DOHH2 (cell line): ENCODE measurements around the gene TTC27.

Experiments used
- H3F3A ChIP-seq: fragments of 200-600 bp; sonication (generic), shearing (Covaris generic); 2 replicates; pipeline ENCODE4 v1.6.0; 2016; ENCODE audit warnings: antibody characterized with exemption, mild to moderate bottlenecking; ENCODE audit not compliant: control insufficient read depth, insufficient read depth
- H3K27ac ChIP-seq: fragments of 200-600 bp; sonication (generic); 2 replicates; pipeline ENCODE4 v1.5.1; 2014; ENCODE audit warnings: low read depth, mild to moderate bottlenecking, low read length, moderate library complexity
- H3K27me3 ChIP-seq: fragments of 200-600 bp; sonication (generic); 2 replicates; pipeline ENCODE4 v1.6.1; 2014; ENCODE audit warnings: mild to moderate bottlenecking, low read length, mixed read lengths; ENCODE audit not compliant: control insufficient read depth
- H3K36me3 ChIP-seq: fragments of 200-600 bp; sonication (generic); 2 replicates; pipeline ENCODE4 v1.6.1; 2014; ENCODE audit warnings: mild to moderate bottlenecking, low read length, moderate library complexity, mixed read lengths; ENCODE audit not compliant: control insufficient read depth
- H3K4me1 ChIP-seq: fragments of 200-600 bp; sonication (generic); 2 replicates; pipeline ENCODE4 v1.6.1; 2014; ENCODE audit warnings: mild to moderate bottlenecking, low read length, mixed read lengths; ENCODE audit not compliant: control insufficient read depth
- H3K4me2 ChIP-seq: fragments of 200-600 bp; sonication (generic); 2 replicates; pipeline ENCODE4 v1.6.0; 2014; ENCODE audit warnings: mild to moderate bottlenecking, low read length, moderate library complexity
- H3K4me3 ChIP-seq: fragments of 200-600 bp; sonication (generic); 2 replicates; pipeline ENCODE4 v1.5.1; 2014; ENCODE audit warnings: mild to moderate bottlenecking, low read length, mixed read lengths
- H3K79me2 ChIP-seq: fragments of 200-600 bp; sonication (generic); 2 replicates; pipeline ENCODE4 v1.6.1; 2014; ENCODE audit warnings: mild to moderate bottlenecking, low read length, mixed read lengths; ENCODE audit not compliant: control insufficient read depth
- H3K9me2 ChIP-seq: fragments of 200-600 bp; sonication (generic); replicated peaks from 2 replicates; pipeline ENCODE4 v1.6.1; 2014; ENCODE audit warnings: mild to moderate bottlenecking, low read length, mixed read lengths; ENCODE audit not compliant: control insufficient read depth
- H3K9me3 ChIP-seq: fragments of 200-600 bp; sonication (generic); 2 replicates; pipeline ENCODE4 v1.6.1; 2014; ENCODE audit warnings: antibody characterized with exemption, low read length, mixed read lengths; ENCODE audit not compliant: control insufficient read depth, insufficient read depth
- H4K20me1 ChIP-seq: fragments of 200-600 bp; sonication (generic); 2 replicates; pipeline ENCODE4 v1.6.0; 2014; ENCODE audit warnings: low read depth, mild to moderate bottlenecking, antibody characterized with exemption, low read length, moderate library complexity; ENCODE audit not compliant: control insufficient read depth, insufficient read depth
- EZH2phosphoT487 ChIP-seq: fragments of 200-600 bp; sonication (generic); IDR thresholded peaks from 2 replicates; pipeline ENCODE4 v1.6.1; 2017; ENCODE audit warnings: borderline replicate concordance, mild to moderate bottlenecking, antibody characterized with exemption, low read length, moderate library complexity, mixed read lengths
- TF ChIP-seq, protein P1 (sequence below): fragments of 200-600 bp; sonication (generic); IDR thresholded peaks from one replicate; pipeline ENCODE4 v1.5.1; 2014; ENCODE audit warnings: antibody characterized with exemption, mild to moderate bottlenecking, low read depth, low read length; ENCODE audit not compliant: poor library complexity, severe bottlenecking

Gene TTC27

DNA sequence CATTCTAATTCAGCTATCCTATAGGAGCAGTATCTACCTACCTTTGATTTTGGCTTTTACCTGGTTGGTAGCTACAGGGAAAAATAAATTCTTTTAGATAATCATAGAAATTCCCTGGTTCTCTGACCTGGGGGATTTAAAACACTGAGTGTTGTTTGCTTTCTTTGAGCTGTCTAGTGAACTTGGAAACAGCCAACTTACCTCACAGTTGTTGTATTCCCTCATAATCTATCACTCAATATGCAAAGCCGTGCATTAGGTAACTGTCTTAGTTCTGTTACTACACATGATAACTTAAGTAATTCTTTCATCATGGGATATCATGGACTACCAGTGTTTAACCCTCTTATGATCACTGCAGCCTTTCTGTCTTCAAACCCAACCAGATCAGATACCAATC lies 127.8 kb downstream of the TTC27 start:
- no peak for TF ChIP-seq EZH2phosphoT487
- TF ChIP-seq, protein P1, sequence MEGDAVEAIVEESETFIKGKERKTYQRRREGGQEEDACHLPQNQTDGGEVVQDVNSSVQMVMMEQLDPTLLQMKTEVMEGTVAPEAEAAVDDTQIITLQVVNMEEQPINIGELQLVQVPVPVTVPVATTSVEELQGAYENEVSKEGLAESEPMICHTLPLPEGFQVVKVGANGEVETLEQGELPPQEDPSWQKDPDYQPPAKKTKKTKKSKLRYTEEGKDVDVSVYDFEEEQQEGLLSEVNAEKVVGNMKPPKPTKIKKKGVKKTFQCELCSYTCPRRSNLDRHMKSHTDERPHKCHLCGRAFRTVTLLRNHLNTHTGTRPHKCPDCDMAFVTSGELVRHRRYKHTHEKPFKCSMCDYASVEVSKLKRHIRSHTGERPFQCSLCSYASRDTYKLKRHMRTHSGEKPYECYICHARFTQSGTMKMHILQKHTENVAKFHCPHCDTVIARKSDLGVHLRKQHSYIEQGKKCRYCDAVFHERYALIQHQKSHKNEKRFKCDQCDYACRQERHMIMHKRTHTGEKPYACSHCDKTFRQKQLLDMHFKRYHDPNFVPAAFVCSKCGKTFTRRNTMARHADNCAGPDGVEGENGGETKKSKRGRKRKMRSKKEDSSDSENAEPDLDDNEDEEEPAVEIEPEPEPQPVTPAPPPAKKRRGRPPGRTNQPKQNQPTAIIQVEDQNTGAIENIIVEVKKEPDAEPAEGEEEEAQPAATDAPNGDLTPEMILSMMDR = no peak
- H3K9me3 ChIP-seq = no peaks in the 10 kb centered on the region
- no peak overlapping the region for H3K27ac ChIP-seq
- H3K9me2 ChIP-seq = no peaks in the 10 kb centered on the region
- H3K4me3 ChIP-seq = no peak overlapping the region
- H4K20me1 ChIP-seq = no peaks in the 10 kb centered on the region
- no peaks in the 10 kb centered on the region for H3K27me3 ChIP-seq
- no peaks in the 10 kb centered on the region for H3F3A ChIP-seq
- no peaks in the 10 kb centered on the region for H3K4me1 ChIP-seq
- peaks cover 15% of the 10 kb centered on the region for H3K36me3 ChIP-seq
- H3K4me2 ChIP-seq = no peak overlapping the region
- no peaks in the 10 kb centered on the region for H3K79me2 ChIP-seq

DNA sequence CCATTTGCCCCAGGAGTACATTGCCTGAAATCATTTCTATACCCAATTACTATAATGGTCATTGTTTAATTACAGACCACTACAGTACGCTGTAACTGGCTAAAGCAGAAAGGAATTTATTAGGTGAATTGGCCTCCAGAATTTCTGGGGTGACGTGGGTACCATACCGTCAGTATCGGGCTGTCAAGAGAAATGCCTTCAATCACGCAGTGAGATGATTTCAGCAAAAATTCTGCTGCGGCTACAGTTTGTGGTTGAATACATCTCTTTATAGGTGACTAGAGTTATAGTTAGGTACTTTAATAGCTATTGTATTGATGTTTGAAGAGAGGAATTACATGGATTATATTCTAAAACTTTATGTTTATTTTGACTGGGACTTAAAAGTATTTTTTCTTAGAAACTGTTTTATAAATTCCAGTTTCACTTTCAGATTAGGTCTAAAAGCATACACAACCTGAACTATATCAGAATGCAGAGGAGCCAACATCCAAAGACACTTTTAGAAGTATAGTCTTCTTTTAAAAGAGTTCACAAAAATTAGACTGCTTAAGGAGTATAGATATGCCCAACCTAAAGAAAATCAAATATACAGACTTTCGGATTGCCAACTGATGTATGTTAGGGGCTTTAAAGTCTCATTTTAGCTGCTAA lies 128.4 kb downstream of the TTC27 start:
- Histone ChIP-seq H3K4me3 (no peak overlapping the region), H3F3A (no peaks in the 10 kb centered on the region), H3K4me2 (no peak overlapping the region), H3K79me2 (no peaks in the 10 kb centered on the region), H3K27me3 (no peaks in the 10 kb centered on the region), H4K20me1 (no peaks in the 10 kb centered on the region), H3K36me3 (peaks cover 15% of the 10 kb centered on the region), H3K4me1 (no peaks in the 10 kb centered on the region), H3K9me2 (no peaks in the 10 kb centered on the region), H3K27ac (no peak overlapping the region), H3K9me3 (no peaks in the 10 kb centered on the region)
- TF ChIP-seq EZH2phosphoT487 = no peak

DNA sequence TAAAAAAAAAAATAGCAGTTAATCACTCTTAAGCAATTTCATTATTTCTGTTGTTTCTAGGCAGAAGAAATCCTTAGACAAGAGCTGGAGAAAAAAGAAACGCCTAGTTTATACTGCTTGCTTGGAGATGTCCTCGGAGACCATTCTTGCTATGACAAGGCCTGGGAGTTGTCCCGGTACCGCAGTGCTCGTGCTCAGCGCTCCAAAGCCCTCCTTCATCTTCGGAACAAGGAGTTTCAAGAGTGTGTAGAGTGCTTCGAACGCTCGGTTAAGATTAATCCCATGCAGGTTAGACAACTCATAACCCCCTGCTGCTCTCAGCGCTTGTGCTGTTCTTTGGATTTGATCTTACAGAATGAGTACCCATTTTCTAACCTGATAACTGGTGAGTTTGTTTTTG lies 130.4 kb downstream of the TTC27 start:
- Histone ChIP-seq H3K9me3 (no peaks in the 10 kb centered on the region), H3K27ac (no peak overlapping the region), H3F3A (no peaks in the 10 kb centered on the region), H3K4me2 (no peak overlapping the region), H3K36me3 (peaks cover 15% of the 10 kb centered on the region), H3K27me3 (no peaks in the 10 kb centered on the region), H3K4me3 (no peak overlapping the region), H3K9me2 (no peaks in the 10 kb centered on the region), H4K20me1 (no peaks in the 10 kb centered on the region), H3K4me1 (no peaks in the 10 kb centered on the region), H3K79me2 (no peaks in the 10 kb centered on the region)
- TF ChIP-seq, protein P1 = no peak
- no peak for TF ChIP-seq EZH2phosphoT487

DNA sequence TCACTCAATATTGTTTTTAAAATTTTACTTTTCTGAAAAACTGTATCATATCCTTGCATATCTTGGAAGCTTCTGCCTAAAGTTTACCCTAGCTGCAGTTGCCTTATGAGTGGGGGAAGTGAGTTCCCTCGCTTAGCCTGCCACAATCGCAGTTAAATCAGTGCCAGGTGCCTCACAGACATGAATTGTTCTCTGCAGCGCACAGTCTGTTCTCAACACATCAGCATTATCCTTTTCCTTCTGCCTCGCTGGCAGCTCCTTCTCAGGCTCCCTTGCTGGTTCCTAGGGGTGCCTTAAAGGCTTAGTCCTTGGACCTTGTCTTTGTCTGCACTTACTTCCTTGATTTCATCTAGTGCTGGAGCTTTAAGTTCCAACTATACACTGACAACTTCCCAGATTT lies 132.8 kb downstream of the TTC27 start:
- no peak overlapping the region for H3K27ac ChIP-seq
- no peaks in the 10 kb centered on the region for H3K79me2 ChIP-seq
- no peak overlapping the region for H3K4me3 ChIP-seq
- no peak overlapping the region for H3K4me2 ChIP-seq
- H3K27me3 ChIP-seq = no peaks in the 10 kb centered on the region
- no peaks in the 10 kb centered on the region for H3K4me1 ChIP-seq
- no peaks in the 10 kb centered on the region for H3F3A ChIP-seq
- no peaks in the 10 kb centered on the region for H3K9me2 ChIP-seq
- no peaks in the 10 kb centered on the region for H3K9me3 ChIP-seq
- TF ChIP-seq, protein P1 = no peak
- peaks cover 15% of the 10 kb centered on the region for H3K36me3 ChIP-seq
- H4K20me1 ChIP-seq = no peaks in the 10 kb centered on the region
